KMS-11 (cell line): Measurements from ENCODE around the gene SLC25A20.
"Not testable (repeated sequence)": the region's sequence is repeated elsewhere in the genome, so short reads cannot be mapped to it uniquely, and the experiment has no call there.

Experiments used
- H2AFZ ChIP-seq: fragments of 200-600 bp; sonication (generic); 2 replicates; pipeline ENCODE4 v1.6.1; 2016; ENCODE audit warnings: antibody characterized with exemption, mixed run types, low read depth
- H3K27ac ChIP-seq: fragments of 200-600 bp; sonication (generic); 2 replicates; pipeline ENCODE4 v1.6.1; 2016; ENCODE audit warnings: mild to moderate bottlenecking, mixed run types
- H3K27me3 ChIP-seq: fragments of 200-600 bp; sonication (generic); 2 replicates; pipeline ENCODE4 v1.6.1; 2017; ENCODE audit warnings: mild to moderate bottlenecking, low read depth, mixed run types, moderate library complexity; ENCODE audit not compliant: insufficient read depth
- H3K36me3 ChIP-seq: fragments of 200-600 bp; sonication (generic); 2 replicates; pipeline ENCODE4 v1.6.1; 2017; ENCODE audit warnings: mild to moderate bottlenecking, mixed run types; ENCODE audit not compliant: insufficient read depth
- H3K4me1 ChIP-seq: fragments of 200-600 bp; sonication (generic); 2 replicates; pipeline ENCODE4 v1.6.1; 2016; ENCODE audit warnings: mild to moderate bottlenecking, low read depth, mixed run types; ENCODE audit not compliant: poor library complexity, severe bottlenecking
- H3K4me2 ChIP-seq: fragments of 200-600 bp; sonication (generic); 2 replicates; pipeline ENCODE4 v1.7.0; 2016; ENCODE audit warnings: mild to moderate bottlenecking, mixed run types
- H3K4me3 ChIP-seq: fragments of 200-600 bp; sonication (generic); IDR thresholded peaks from 2 replicates; pipeline ENCODE4 v1.6.1; 2017; ENCODE audit warnings: low read depth, low read length, mixed read lengths; ENCODE audit not compliant: insufficient read depth
- H3K79me2 ChIP-seq: fragments of 200-600 bp; sonication (generic); 2 replicates; pipeline ENCODE4 v1.6.1; 2016; ENCODE audit warnings: low read depth, mixed run types; ENCODE audit not compliant: insufficient read depth
- H3K9ac ChIP-seq: fragments of 200-600 bp; sonication (generic); 2 replicates; pipeline ENCODE4 v1.6.1; 2016; ENCODE audit warnings: mild to moderate bottlenecking, mixed run types
- H4K20me1 ChIP-seq: fragments of 200-600 bp; sonication (generic); 2 replicates; pipeline ENCODE4 v1.6.1; 2016; ENCODE audit warnings: mild to moderate bottlenecking, mixed run types; ENCODE audit not compliant: insufficient read depth
- TF ChIP-seq, protein P1 (sequence below): fragments of 200-600 bp; sonication (generic); conservative IDR thresholded peaks from 2 replicates; pipeline ENCODE4 v1.6.1; 2017; ENCODE audit warnings: low read depth, mild to moderate bottlenecking, antibody characterized with exemption, low read length, moderate library complexity, mixed read lengths

Gene SLC25A20

DNA sequence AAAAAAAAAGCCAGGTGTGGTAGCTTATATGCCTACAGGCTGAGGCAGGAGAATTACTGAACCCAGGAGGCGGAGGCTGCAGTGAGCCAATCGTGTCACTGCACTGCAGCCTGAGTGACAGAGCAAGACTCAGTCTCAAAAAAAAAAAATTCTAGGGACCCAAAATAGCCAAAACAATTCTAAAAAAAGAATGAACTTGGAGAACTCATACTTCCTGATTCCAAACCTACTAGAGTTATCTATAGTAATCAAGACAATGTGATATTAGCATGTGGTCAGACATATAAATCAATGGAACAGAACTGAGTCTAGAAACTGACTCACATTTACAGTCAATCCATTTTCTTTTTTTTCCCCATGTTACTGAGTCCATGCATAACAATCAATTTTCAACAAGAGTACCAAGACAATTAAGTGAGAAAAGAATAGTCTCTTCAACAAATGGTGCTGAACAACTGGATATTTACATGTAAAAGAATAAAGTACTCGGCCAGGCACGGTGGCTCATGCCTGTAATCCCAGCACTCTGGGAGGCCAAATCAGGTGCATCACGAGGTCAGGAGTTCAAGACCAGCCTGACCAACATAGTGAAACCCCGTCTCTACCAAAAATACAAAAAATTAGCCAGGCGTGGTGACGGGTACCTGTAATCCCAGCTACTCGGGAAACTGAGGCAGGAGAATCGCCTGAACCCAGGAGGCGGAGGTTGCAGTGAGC lies 62.9 kb downstream of the SLC25A20 start:
- Histone ChIP-seq H2AFZ (no peak overlapping the region), H3K4me2 (no peak overlapping the region), H3K27me3 (no peaks in the 10 kb centered on the region), H3K4me1 (no peaks in the 10 kb centered on the region), H3K4me3 (no peak overlapping the region), H3K79me2 (no peaks in the 10 kb centered on the region), H3K27ac (no peak overlapping the region), H3K36me3 (no peaks in the 10 kb centered on the region), H3K9ac (no peak overlapping the region), H4K20me1 (no peaks in the 10 kb centered on the region)
- TF ChIP-seq, protein P1, sequence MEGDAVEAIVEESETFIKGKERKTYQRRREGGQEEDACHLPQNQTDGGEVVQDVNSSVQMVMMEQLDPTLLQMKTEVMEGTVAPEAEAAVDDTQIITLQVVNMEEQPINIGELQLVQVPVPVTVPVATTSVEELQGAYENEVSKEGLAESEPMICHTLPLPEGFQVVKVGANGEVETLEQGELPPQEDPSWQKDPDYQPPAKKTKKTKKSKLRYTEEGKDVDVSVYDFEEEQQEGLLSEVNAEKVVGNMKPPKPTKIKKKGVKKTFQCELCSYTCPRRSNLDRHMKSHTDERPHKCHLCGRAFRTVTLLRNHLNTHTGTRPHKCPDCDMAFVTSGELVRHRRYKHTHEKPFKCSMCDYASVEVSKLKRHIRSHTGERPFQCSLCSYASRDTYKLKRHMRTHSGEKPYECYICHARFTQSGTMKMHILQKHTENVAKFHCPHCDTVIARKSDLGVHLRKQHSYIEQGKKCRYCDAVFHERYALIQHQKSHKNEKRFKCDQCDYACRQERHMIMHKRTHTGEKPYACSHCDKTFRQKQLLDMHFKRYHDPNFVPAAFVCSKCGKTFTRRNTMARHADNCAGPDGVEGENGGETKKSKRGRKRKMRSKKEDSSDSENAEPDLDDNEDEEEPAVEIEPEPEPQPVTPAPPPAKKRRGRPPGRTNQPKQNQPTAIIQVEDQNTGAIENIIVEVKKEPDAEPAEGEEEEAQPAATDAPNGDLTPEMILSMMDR, result no peak

DNA sequence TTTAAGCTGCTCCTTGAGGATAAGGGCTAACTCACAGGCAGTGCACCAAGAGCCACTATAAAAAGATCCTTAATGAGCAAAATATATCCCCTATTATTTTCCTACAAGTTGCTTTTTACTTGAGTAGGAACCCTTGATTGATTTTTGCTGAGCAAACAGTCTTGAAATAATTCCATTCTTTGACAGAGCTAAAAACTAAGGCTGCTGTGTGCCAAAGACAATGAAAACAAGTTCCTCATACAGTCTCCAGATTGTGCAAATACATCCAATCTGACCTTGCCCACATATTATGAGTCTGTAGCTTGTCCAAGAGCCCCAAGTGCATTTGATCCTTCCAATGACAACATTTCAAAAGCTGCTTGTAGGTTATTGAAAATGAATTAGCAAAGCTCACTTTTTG lies 66.0 kb downstream of the SLC25A20 start:
- H3K4me3 ChIP-seq, result no peak overlapping the region

DNA sequence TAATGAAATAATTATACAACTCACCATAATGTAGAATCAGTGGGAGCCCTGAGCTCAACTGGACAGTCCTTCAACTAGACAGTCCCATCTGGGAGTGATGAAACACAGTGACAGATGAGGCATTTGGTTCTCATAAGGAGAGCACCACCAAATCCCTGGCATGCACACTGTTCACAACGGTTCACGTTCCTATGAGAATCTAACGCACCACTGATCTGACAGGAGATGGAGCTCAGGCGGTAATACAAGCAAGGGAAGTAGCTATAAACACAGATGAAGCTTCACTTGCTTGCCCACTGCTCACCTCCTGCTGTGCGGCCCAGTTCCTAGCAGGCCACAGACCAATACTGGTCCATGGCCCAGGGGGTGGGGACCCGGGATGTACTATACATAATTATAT lies 68.0 kb downstream of the SLC25A20 start:
- Histone ChIP-seq H3K4me1 (no peaks in the 10 kb centered on the region), H3K79me2 (no peaks in the 10 kb centered on the region), H4K20me1 (no peaks in the 10 kb centered on the region), H3K9ac (no peak overlapping the region), H2AFZ (no peak overlapping the region), H3K36me3 (no peaks in the 10 kb centered on the region), H3K4me3 (no peak overlapping the region), H3K27me3 (no peaks in the 10 kb centered on the region), H3K27ac (no peak overlapping the region), H3K4me2 (no peak overlapping the region)
- TF ChIP-seq, protein P1, result no peak

More for the DNA sequence above, 66.0 kb downstream of the SLC25A20 start:
- no peaks in the 10 kb centered on the region for H3K79me2 ChIP-seq
- no peaks in the 10 kb centered on the region for H3K4me1 ChIP-seq
- H4K20me1 ChIP-seq, result no peaks in the 10 kb centered on the region
- H2AFZ ChIP-seq, result no peak overlapping the region
- no peak overlapping the region for H3K27ac ChIP-seq
- TF ChIP-seq, protein P1, result no peak
- no peak overlapping the region for H3K4me2 ChIP-seq
- no peaks in the 10 kb centered on the region for H3K36me3 ChIP-seq
- H3K27me3 ChIP-seq, result no peaks in the 10 kb centered on the region
- H3K9ac ChIP-seq, result no peak overlapping the region

DNA sequence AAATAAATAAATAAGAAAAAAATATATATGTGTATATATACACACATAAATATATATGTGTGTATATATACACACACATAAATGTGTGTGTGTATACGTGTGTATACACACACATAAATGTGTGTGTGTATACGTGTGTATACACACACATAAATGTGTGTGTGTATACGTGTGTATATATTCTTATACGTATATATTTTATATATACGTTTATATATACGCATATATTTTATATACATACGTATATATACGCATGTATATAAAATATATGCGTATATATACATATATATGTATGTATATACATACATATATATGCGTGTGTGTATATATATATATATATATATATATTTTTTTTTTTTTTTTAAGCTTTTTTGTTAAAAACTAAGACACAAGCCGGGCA lies 69.2 kb downstream of the SLC25A20 start:
- not testable (repeated sequence) for H3K4me3 ChIP-seq, H3K9ac ChIP-seq, H4K20me1 ChIP-seq, H2AFZ ChIP-seq, H3K4me1 ChIP-seq, H3K27ac ChIP-seq, H3K79me2 ChIP-seq, H3K4me2 ChIP-seq, H3K27me3 ChIP-seq, H3K36me3 ChIP-seq

DNA sequence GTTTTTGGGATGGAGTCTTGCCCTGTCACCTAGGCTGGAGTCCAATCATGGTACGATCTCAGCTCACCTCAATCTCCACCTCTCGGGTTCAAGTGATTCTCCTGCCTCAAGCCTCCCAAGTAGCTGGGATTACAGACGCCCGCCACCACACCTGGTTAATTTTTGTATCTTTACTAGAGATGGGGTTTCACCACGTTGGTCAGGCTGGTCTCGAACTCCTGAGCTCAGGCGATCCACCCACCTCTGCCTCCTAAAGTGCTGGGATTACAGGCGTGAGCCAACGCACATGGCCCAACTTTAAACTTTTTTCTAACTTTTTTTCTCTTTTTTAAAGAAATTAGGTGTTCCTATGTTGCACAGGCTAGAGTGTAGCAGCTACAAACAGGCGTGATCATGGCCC lies 70.8 kb downstream of the SLC25A20 start:
- not testable (repeated sequence) for H3K4me1 ChIP-seq, H3K36me3 ChIP-seq, H2AFZ ChIP-seq, H3K79me2 ChIP-seq, H3K9ac ChIP-seq, H3K27ac ChIP-seq, H3K4me3 ChIP-seq, H4K20me1 ChIP-seq, H3K4me2 ChIP-seq, H3K27me3 ChIP-seq
